ENCODE results near the gene AGBL4. TPM values are rescaled to one million over a fixed set of nuclear protein-coding genes. Genes with fewer than 3 reads are reported as not detected.

AGBL4 gene
- total and polyA plus RNA-seq, 2 of the 13 experiments (the other 11 are each of a cell fraction or from before 2014, with no cell fraction given), result not detected

DNA sequence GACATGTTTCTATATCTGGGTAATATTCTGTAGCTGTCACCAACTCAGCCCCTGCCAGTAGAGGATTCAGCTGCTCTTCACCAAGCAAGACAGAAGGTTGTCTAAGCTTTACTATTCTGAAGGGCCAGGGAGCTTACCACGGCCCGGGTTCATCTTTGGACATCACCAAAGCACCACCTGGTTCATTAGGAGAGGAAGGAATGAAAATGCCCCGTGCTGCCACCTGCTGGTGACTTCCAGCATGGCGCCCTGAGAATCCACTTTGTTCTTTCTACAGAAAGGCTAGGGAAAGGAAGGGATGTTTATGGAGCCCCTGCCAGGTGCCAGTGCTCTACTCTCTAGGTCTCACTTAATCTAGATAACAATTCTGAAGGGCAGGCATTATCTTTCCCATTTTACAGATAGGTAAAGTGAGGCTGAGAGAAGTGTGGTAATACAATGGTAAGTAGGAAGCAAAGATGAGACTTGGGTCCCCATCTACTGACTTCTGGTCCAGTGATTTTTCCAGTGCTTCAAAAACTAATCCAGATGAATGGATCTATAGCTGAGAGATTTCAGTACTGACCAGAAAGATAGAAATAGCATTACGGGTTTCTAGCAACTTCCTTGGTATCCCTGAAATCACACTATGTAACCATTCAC lies 1326.6 kb downstream of the AGBL4 start:
- no peak overlapping the region for H3K4me3 ChIP-seq (replicated peaks in 1 of 3; ENCODE audit: insufficient read depth in 1 of 3, low read depth in 2 of 3, low read length in 3 of 3)
- WGBS (ENCODE audit: low lambda C conversion rate), result 25% methylated on average over 2 of the region's 5 CpGs
- no peak overlapping the region for H3K9ac ChIP-seq (ENCODE audit: insufficient read depth, low read depth, low read length)
- H3K27me3 ChIP-seq (ENCODE audit: control insufficient read depth in 1 of 2, insufficient read depth in 2 of 2, low read length in 2 of 2), result no peaks in the 10 kb centered on the region; a peak in 2 of 5 replicates
- no peak overlapping the region for H2AFZ ChIP-seq (ENCODE audit: low read length)
- no peak overlapping the region for H3K27ac ChIP-seq (ENCODE audit: extremely low read length, insufficient read depth, low read length)
- no peaks in the 10 kb centered on the region for H3K9me3 ChIP-seq (ENCODE audit: low read length)
- H4K20me1 ChIP-seq (ENCODE audit: insufficient read depth, low read length), result no peaks in the 10 kb centered on the region
- ATAC-seq (peak; percentile 78), FAIRE-seq (peak; percentile 53), DNase-seq (ENCODE audit: low spot score) (peak; percentile 21)
- H3K4me2 ChIP-seq (ENCODE audit: low read depth, low read length), result no peak overlapping the region
- POLR2A ChIA-PET, result no interaction called here
- TF ChIP-seq XRCC5 (optimal IDR thresholded peaks at IDR 0.05; ENCODE audit: low read length) (peak; percentile 74), SMC3 (IDR thresholded peaks at IDR 0.05; ENCODE audit: low read length) (peak; percentile 68), ZNF577 (CRISPR knock-in tag; IDR thresholded peaks at IDR 0.05; ENCODE audit: borderline replicate concordance, low read depth) (no peak), STAG1 (CRISPR knock-in tag; IDR thresholded peaks at IDR 0.05) (peak; percentile 33)
- TF ChIP-seq, protein P1, sequence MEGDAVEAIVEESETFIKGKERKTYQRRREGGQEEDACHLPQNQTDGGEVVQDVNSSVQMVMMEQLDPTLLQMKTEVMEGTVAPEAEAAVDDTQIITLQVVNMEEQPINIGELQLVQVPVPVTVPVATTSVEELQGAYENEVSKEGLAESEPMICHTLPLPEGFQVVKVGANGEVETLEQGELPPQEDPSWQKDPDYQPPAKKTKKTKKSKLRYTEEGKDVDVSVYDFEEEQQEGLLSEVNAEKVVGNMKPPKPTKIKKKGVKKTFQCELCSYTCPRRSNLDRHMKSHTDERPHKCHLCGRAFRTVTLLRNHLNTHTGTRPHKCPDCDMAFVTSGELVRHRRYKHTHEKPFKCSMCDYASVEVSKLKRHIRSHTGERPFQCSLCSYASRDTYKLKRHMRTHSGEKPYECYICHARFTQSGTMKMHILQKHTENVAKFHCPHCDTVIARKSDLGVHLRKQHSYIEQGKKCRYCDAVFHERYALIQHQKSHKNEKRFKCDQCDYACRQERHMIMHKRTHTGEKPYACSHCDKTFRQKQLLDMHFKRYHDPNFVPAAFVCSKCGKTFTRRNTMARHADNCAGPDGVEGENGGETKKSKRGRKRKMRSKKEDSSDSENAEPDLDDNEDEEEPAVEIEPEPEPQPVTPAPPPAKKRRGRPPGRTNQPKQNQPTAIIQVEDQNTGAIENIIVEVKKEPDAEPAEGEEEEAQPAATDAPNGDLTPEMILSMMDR (CRISPR knock-in tag; IDR thresholded peaks at IDR 0.05), result peak; percentile 76
- no peaks in the 10 kb centered on the region for H3K79me2 ChIP-seq (ENCODE audit: insufficient read depth, low read length)
- in situ Hi-C loops (cut with HindIII; ENCODE audit: extremely low pct_ligation_motif_present, low pct_unique_long_range_greater_than_20kb), result loop anchor here (10.0 kb wide), 1 partner anchor 122 kb away; no protein-coding TSS in a partner anchor
- H3K36me3 ChIP-seq (replicated peaks in 1 of 2; ENCODE audit: control insufficient read depth in 1 of 2, insufficient read depth in 2 of 2, low read length in 2 of 2), result no peaks in the 10 kb centered on the region
- intact Hi-C loops (cut with micrococcal nuclease; ENCODE audit: unreplicated experiment), result loop anchor here (1.0 kb wide), 1 partner anchor 125 kb away; no protein-coding TSS in a partner anchor
- CTCF ChIA-PET (ENCODE audit: low intra/inter-chr PET ratio, low total read pairs), result interaction anchor here (1.5 kb wide), 1 partner anchor 125 kb away, joined by 6 read pairs; no protein-coding TSS in a partner anchor
- no peaks in the 10 kb centered on the region for H3K4me1 ChIP-seq (ENCODE audit: insufficient read depth, low read length)
- BruUV-seq (replicated peaks), result no TSS peak

DNA sequence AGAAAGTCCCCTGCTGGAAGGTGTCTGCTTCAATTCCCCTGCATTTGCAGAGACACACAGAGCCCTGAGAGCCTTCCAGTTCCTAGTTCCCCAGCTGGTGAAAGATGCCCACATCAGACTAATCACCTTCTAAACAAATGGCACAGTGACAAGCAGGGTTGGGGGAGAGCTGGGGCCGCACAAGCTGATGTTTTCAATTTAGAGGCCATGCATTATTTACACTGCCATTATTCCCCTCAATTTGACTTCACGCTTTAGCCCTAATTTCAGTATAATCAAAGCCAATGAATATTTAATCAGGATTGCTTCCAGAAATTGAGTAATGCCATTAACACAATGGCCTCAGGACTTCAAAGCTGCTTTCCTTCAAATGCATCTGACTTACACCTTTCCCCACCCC lies 1328.6 kb downstream of the AGBL4 start:
- H3K36me3 ChIP-seq (replicated peaks in 1 of 2; ENCODE audit: control insufficient read depth in 1 of 2, insufficient read depth in 2 of 2, low read length in 2 of 2), result no peaks in the 10 kb centered on the region
- H3K27ac ChIP-seq (ENCODE audit: extremely low read length, insufficient read depth, low read length), result no peak overlapping the region
- TF ChIP-seq ZNF547 (CRISPR knock-in tag; IDR thresholded peaks at IDR 0.05), result no peak
- CTCF ChIA-PET (ENCODE audit: low intra/inter-chr PET ratio, low total read pairs), result no interaction called here
- H4K20me1 ChIP-seq (ENCODE audit: insufficient read depth, low read length), result no peaks in the 10 kb centered on the region
- in situ Hi-C loops (cut with HindIII; ENCODE audit: extremely low pct_ligation_motif_present, low pct_unique_long_range_greater_than_20kb) (loop anchor here (10.0 kb wide), 1 partner anchor 120 kb away; no protein-coding TSS in a partner anchor), intact Hi-C loops (cut with micrococcal nuclease; ENCODE audit: unreplicated experiment) (no loop called here)
- 25% methylated on average over 2 of the region's 2 CpGs for WGBS (ENCODE audit: low lambda C conversion rate)
- no peak overlapping the region for H3K9ac ChIP-seq (ENCODE audit: insufficient read depth, low read depth, low read length)
- POLR2A ChIA-PET, result no interaction called here
- H3K9me3 ChIP-seq (ENCODE audit: low read length), result no peaks in the 10 kb centered on the region
- no peak for ATAC-seq
- H3K79me2 ChIP-seq (ENCODE audit: insufficient read depth, low read length), result no peaks in the 10 kb centered on the region
- no peak for DNase-seq (ENCODE audit: low spot score)
- H3K27me3 ChIP-seq (ENCODE audit: control insufficient read depth in 1 of 2, insufficient read depth in 2 of 2, low read length in 2 of 2), result no peaks in the 10 kb centered on the region; a peak in 2 of 5 replicates
- no peak overlapping the region for H3K4me2 ChIP-seq (ENCODE audit: low read depth, low read length)
- no TSS peak for BruUV-seq (replicated peaks)
- H3K4me1 ChIP-seq (ENCODE audit: insufficient read depth, low read length), result no peaks in the 10 kb centered on the region
- FAIRE-seq, result no peak
- no peak overlapping the region for H3K4me3 ChIP-seq (replicated peaks in 1 of 3; ENCODE audit: insufficient read depth in 1 of 3, low read depth in 2 of 3, low read length in 3 of 3)
- no peak overlapping the region for H2AFZ ChIP-seq (ENCODE audit: low read length)
